ENCODE data around the gene MMP17.
"Not testable (repeated sequence)": the region's sequence is repeated elsewhere in the genome, so short reads cannot be mapped to it uniquely, and the experiment has no call there.

MMP17 gene

GRCh38 chr12:131801254-131801866 lies 26.8 kb upstream of the MMP17 start:
- no peaks in the 10 kb centered on the region for H3K9me3 ChIP-seq (ENCODE audit: low read length)
- H3K36me3 ChIP-seq (ENCODE audit: insufficient read depth, low read length): peaks cover 30% of the 10 kb centered on the region
- no peak overlapping the region for H3K4me3 ChIP-seq (ENCODE audit: low read depth in 1 of 2, low read length in 2 of 2)
- H3K9ac ChIP-seq (ENCODE audit: low read length): no peak overlapping the region
- peaks cover 5% of the 10 kb centered on the region for H3K4me1 ChIP-seq (ENCODE audit: insufficient read depth, low read length)
- no peaks in the 10 kb centered on the region for H3K27me3 ChIP-seq (ENCODE audit: control insufficient read depth in 1 of 2, insufficient read depth in 2 of 2, low read length in 2 of 2)
- no peak overlapping the region for H3K27ac ChIP-seq (ENCODE audit: low read depth, low read length)

DNA sequence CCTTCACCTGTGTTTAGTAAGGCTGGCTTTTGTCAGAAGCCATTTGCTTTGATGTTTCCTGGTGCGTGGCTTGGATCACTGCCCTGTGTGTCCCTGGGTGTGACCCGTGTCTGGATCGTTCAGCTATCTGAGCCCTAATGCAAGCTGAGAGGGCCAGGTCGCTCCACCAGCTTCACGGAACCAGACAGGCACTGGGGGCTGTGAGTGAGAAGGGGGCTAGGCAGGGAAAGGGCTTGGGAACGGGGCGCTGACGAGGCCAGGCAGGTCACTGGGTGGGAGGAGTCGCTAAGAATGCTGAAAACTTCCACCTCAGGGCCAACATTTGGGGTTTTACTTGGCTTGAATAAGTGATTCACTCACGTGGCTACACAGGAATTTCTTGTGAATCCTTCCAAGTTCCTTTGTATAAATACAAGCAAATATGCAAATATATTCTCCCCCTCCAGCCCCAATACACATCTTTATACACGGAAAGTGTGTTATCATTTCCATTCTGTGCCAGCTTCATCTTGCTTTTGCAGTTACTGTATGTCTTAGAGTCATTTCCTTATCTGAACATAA lies 24.2 kb upstream of the MMP17 start:
- Histone ChIP-seq H3K9ac (ENCODE audit: low read length) (no peak overlapping the region), H3K4me1 (ENCODE audit: insufficient read depth, low read length) (peaks cover 5% of the 10 kb centered on the region), H3K27ac (ENCODE audit: low read depth, low read length) (no peak overlapping the region)

GRCh38 chr12:131805421-131805820 lies 22.8 kb upstream of the MMP17 start:
- no peaks in the 10 kb centered on the region for H3K9me3 ChIP-seq (ENCODE audit: low read length)
- H3K4me3 ChIP-seq (ENCODE audit: low read depth in 1 of 2, low read length in 2 of 2): no peak overlapping the region
- peaks cover 5% of the 10 kb centered on the region for H3K4me1 ChIP-seq (ENCODE audit: insufficient read depth, low read length)
- H3K27ac ChIP-seq (ENCODE audit: low read depth, low read length): no peak overlapping the region
- peaks cover 8% of the 10 kb centered on the region for H3K36me3 ChIP-seq (ENCODE audit: insufficient read depth, low read length)
- H3K9ac ChIP-seq (ENCODE audit: low read length): no peak overlapping the region
- H3K27me3 ChIP-seq (ENCODE audit: control insufficient read depth in 1 of 2, insufficient read depth in 2 of 2, low read length in 2 of 2): no peaks in the 10 kb centered on the region

More for the DNA sequence above, 24.2 kb upstream of the MMP17 start:
- peaks cover 16% of the 10 kb centered on the region for H3K36me3 ChIP-seq (ENCODE audit: insufficient read depth, low read length)
- H3K9me3 ChIP-seq (ENCODE audit: low read length): no peaks in the 10 kb centered on the region
- H3K27me3 ChIP-seq (ENCODE audit: control insufficient read depth in 1 of 2, insufficient read depth in 2 of 2, low read length in 2 of 2): no peaks in the 10 kb centered on the region
- H3K4me3 ChIP-seq (ENCODE audit: low read depth in 1 of 2, low read length in 2 of 2): no peak overlapping the region

- peaks cover 6% of the 10 kb centered on the region for H3K36me3 ChIP-seq (ENCODE audit: insufficient read depth, low read length)
- peaks cover 5% of the 10 kb centered on the region for H3K4me1 ChIP-seq (ENCODE audit: insufficient read depth, low read length)
- H3K27me3 ChIP-seq (ENCODE audit: control insufficient read depth in 1 of 2, insufficient read depth in 2 of 2, low read length in 2 of 2): no peaks in the 10 kb centered on the region
- H3K4me3 ChIP-seq (ENCODE audit: low read depth in 1 of 2, low read length in 2 of 2): no peak overlapping the region
- no peak overlapping the region for H3K27ac ChIP-seq (ENCODE audit: low read depth, low read length)
- no peak overlapping the region for H3K9ac ChIP-seq (ENCODE audit: low read length)
- H3K9me3 ChIP-seq (ENCODE audit: low read length): no peaks in the 10 kb centered on the region
These were observed 21.5 kb upstream of the MMP17 start for GRCh38 chr12:131806674-131807073.

- Histone ChIP-seq H3K36me3 (ENCODE audit: insufficient read depth, low read length) (no peaks in the 10 kb centered on the region), H3K9ac (ENCODE audit: low read length) (no peak overlapping the region), H3K4me1 (ENCODE audit: insufficient read depth, low read length) (peaks cover 3% of the 10 kb centered on the region), H3K27ac (ENCODE audit: low read depth, low read length) (no peak overlapping the region), H3K27me3 (ENCODE audit: control insufficient read depth in 1 of 2, insufficient read depth in 2 of 2, low read length in 2 of 2) (no peaks in the 10 kb centered on the region), H3K9me3 (ENCODE audit: low read length) (no peaks in the 10 kb centered on the region), H3K4me3 (ENCODE audit: low read depth in 1 of 2, low read length in 2 of 2) (no peak overlapping the region)
These were observed 19.3 kb upstream of the MMP17 start for GRCh38 chr12:131808744-131809371.

- H3K4me1 ChIP-seq (ENCODE audit: insufficient read depth, low read length); H3K27me3 ChIP-seq (ENCODE audit: control insufficient read depth in 1 of 2, insufficient read depth in 2 of 2, low read length in 2 of 2); H3K36me3 ChIP-seq (ENCODE audit: insufficient read depth, low read length); H3K4me3 ChIP-seq (ENCODE audit: low read depth in 1 of 2, low read length in 2 of 2); H3K9me3 ChIP-seq (ENCODE audit: low read length); H3K27ac ChIP-seq (ENCODE audit: low read depth, low read length); H3K9ac ChIP-seq (ENCODE audit: low read length): not testable (repeated sequence)
These were observed 18.5 kb upstream of the MMP17 start for GRCh38 chr12:131809476-131810254.

DNA sequence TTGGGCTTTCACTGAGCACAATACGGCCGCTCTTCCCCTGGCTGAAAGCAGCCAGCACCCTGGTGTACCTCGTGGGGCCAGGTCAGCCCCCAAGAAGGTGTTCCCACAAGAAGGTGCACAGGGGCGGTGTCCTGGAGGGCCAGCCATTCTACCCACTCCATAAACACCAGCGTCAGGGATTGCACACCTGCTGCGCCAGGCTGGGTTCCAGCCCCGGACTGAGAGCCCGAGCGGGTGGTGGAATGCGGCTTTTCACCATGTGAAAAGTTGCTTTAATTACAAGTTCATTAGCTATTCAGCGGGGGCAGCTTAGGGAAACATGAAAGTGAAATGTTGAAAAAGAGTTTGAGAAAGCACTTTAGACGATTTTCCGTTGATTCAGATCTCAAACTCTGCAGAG lies 17.5 kb upstream of the MMP17 start:
- Histone ChIP-seq H3K9ac (ENCODE audit: low read length) (no peak overlapping the region), H3K4me3 (ENCODE audit: low read depth in 1 of 2, low read length in 2 of 2) (no peak overlapping the region), H3K4me1 (ENCODE audit: insufficient read depth, low read length) (no peaks in the 10 kb centered on the region), H3K9me3 (ENCODE audit: low read length) (no peaks in the 10 kb centered on the region), H3K27ac (ENCODE audit: low read depth, low read length) (no peak overlapping the region), H3K36me3 (ENCODE audit: insufficient read depth, low read length) (no peaks in the 10 kb centered on the region), H3K27me3 (ENCODE audit: control insufficient read depth in 1 of 2, insufficient read depth in 2 of 2, low read length in 2 of 2) (no peaks in the 10 kb centered on the region)

DNA sequence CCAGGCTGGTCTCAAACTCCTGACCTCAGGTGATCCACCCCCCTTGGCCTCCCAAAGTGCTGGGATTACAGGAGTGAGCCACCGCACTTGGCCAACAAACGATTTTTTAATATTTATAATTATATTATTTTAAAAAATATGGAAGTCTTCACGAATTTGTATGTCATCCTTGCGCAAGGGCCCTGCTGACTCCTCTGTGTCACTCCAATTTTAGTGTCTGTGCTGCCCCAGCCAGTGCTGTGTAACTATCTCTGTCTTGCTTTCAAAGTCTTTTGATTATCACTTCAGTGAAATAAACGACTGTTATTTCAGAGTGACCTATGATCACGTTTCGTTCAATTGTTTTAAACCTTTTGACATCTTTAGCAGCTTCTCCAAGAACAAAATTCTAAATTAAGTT lies 13.1 kb upstream of the MMP17 start:
- no peak overlapping the region for H3K27ac ChIP-seq (ENCODE audit: low read depth, low read length)
- H3K4me1 ChIP-seq (ENCODE audit: insufficient read depth, low read length): no peaks in the 10 kb centered on the region
- H3K27me3 ChIP-seq (ENCODE audit: control insufficient read depth in 1 of 2, insufficient read depth in 2 of 2, low read length in 2 of 2): no peaks in the 10 kb centered on the region
- no peaks in the 10 kb centered on the region for H3K9me3 ChIP-seq (ENCODE audit: low read length)
- H3K4me3 ChIP-seq (ENCODE audit: low read depth in 1 of 2, low read length in 2 of 2): no peak overlapping the region
- H3K9ac ChIP-seq (ENCODE audit: low read length): no peak overlapping the region
- H3K36me3 ChIP-seq (ENCODE audit: insufficient read depth, low read length): no peaks in the 10 kb centered on the region

DNA sequence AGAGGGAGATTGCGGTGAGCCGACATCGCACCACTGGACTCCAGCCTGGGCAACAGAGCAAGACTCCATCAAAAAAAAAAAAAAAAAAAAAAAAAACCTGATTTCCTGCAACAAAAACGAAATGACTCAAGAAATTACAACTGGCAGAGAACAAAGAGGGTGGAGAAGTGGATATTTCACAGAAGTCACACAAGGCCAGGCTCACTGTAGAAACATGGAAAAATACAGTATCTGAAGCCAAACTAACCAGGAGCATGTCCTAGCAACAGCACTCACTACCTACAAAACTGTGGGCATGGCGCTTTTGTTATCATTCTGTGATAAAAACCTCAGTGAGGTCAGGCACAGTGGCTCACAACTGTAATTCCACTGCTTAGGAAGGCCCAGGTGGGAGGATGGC lies 11.7 kb upstream of the MMP17 start:
- H3K9ac ChIP-seq (ENCODE audit: low read length): no peak overlapping the region
- H3K27me3 ChIP-seq (ENCODE audit: control insufficient read depth in 1 of 2, insufficient read depth in 2 of 2, low read length in 2 of 2): no peaks in the 10 kb centered on the region
- no peak overlapping the region for H3K4me3 ChIP-seq (ENCODE audit: low read depth in 1 of 2, low read length in 2 of 2)

DNA sequence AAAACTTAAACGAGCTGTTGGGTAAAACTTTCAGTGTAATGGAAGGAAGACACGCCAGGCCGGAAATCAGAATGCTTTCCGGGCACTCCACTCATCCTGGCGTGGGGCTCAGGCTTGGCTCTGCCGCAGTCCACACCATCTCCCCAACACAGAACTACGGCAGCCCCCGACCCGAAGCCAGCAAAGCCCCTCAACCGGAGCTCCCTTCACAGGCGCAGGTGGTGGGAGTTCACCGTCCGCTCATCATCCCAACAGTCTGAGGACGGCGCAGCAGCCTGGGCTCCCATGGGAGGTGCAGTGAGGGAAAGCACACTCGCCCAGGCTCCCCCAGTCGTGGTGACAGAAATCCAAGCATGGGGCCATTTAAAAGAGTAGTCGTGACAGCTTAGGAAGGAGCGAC lies 11.0 kb upstream of the MMP17 start:
- Histone ChIP-seq H3K9me3 (ENCODE audit: low read length) (no peaks in the 10 kb centered on the region), H3K4me1 (ENCODE audit: insufficient read depth, low read length) (no peaks in the 10 kb centered on the region), H3K27me3 (ENCODE audit: control insufficient read depth in 1 of 2, insufficient read depth in 2 of 2, low read length in 2 of 2) (no peaks in the 10 kb centered on the region), H3K27ac (ENCODE audit: low read depth, low read length) (no peak overlapping the region), H3K9ac (ENCODE audit: low read length) (no peak overlapping the region), H3K36me3 (ENCODE audit: insufficient read depth, low read length) (no peaks in the 10 kb centered on the region), H3K4me3 (ENCODE audit: low read depth in 1 of 2, low read length in 2 of 2) (no peak overlapping the region)

More for the DNA sequence above, 11.7 kb upstream of the MMP17 start:
- Histone ChIP-seq H3K27ac (ENCODE audit: low read depth, low read length) (no peak overlapping the region), H3K36me3 (ENCODE audit: insufficient read depth, low read length) (no peaks in the 10 kb centered on the region), H3K9me3 (ENCODE audit: low read length) (no peaks in the 10 kb centered on the region), H3K4me1 (ENCODE audit: insufficient read depth, low read length) (no peaks in the 10 kb centered on the region)

- Histone ChIP-seq H3K9me3 (ENCODE audit: low read length) (no peaks in the 10 kb centered on the region), H3K36me3 (ENCODE audit: insufficient read depth, low read length) (no peaks in the 10 kb centered on the region), H3K9ac (ENCODE audit: low read length) (no peak overlapping the region), H3K4me1 (ENCODE audit: insufficient read depth, low read length) (no peaks in the 10 kb centered on the region), H3K27me3 (ENCODE audit: control insufficient read depth in 1 of 2, insufficient read depth in 2 of 2, low read length in 2 of 2) (no peaks in the 10 kb centered on the region), H3K4me3 (ENCODE audit: low read depth in 1 of 2, low read length in 2 of 2) (no peak overlapping the region), H3K27ac (ENCODE audit: low read depth, low read length) (no peak overlapping the region)
These were observed 9.2 kb upstream of the MMP17 start for GRCh38 chr12:131818821-131819585.
